HG03558 (cell line): ENCODE measurements around the gene STRN4.
"Not testable (repeated sequence)": the region's sequence is repeated elsewhere in the genome, so short reads cannot be mapped to it uniquely, and the experiment has no call there.

Source experiments
- ATAC-seq: cut with Tn5 transposase; IDR thresholded peaks from one replicate; pipeline ENCODE4 v1.9.1; 2021; ENCODE audit warnings: moderate number of reproducible peaks; ENCODE audit not compliant: unreplicated experiment; ENCODE audit errors: extremely low read depth

The STRN4 gene

DNA sequence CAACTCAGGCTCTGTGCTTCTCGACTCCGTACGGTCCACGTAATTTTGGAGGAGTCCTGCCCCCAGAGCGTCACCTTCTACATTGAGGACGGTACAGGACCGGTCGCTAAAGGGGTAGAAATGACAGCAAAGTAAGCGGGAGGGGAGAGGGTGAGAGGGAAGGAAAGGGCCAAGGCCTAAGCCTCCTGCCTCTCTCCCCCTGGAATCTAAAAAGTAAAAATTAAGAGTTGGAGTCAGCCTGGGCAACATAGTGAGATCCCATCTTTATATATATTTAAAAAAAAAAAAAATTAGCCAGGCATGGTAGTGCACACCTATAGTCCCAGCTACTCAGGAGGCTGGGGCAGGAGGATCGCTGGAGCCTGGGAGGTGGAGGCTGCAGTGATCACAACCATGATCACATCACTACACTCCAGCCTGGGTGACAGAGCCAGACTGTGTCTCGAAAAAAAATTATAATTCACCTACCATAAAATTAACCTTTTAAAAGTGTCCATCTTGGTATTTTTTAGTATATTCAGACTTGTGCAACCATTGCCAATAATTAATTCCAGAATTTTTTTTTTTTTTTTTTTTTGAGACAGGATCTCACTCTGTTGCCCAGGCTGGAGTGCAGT, 29.5 kb upstream of the STRN4 start:
- no peak for ATAC-seq

DNA sequence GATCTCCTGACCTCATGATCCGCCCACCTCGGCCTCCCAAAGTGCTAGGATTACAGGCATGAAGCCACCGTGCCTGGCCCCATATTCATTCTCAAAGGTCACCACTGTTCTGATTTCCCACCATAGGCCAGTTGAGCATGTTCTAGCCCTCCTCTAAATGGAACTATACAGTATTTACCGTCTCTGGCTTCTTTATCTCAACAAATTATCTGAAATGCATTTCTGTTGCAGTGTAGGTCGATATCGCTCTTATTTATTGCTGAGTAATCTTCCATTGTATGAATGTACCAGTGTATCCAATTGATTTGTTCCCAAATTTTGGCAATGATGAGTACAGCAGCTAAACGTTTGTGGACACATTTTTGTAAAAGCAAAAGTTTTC, 26.8 kb upstream of the STRN4 start:
- no peak for ATAC-seq

DNA sequence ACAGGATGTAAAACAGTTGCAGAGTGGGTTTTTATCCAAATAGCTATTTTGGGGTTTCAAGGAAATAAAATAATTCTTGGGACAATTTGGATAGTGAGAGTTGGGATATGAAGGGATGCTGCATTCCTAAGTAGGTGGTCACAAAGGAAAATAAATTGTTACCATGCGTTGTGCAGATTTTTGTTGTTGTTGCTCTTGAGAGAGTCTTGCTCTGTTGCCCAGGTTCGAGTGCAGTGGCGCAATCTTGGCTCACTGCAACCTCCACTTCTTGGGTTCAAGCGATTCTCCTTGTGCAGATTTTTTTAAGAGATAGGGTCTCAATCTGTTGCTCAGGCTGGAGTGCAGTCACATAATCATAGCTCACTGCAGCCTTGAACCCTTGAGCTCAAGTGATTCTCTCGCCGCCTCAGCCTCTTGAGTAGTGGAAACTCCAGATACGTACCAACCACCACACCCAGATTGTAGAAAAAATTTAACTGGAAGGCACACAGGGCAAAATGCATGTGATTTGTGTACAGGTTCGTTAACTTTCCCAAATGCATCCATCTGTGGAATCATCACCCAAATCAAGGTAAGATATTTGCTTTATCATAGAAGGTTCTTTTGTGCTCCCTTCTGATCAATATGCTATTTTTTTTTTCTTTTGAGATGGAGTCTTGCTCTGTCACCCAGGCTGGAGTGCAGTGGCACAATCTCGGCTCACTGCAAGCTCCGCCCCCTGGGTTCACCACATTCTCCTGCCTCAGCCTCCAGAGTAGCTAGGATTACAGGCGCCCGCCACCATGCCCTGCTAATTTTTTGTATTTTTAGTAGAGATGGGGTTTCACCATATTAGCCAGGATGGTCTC, 26.1 kb upstream of the STRN4 start:
- ATAC-seq, result no peak

DNA sequence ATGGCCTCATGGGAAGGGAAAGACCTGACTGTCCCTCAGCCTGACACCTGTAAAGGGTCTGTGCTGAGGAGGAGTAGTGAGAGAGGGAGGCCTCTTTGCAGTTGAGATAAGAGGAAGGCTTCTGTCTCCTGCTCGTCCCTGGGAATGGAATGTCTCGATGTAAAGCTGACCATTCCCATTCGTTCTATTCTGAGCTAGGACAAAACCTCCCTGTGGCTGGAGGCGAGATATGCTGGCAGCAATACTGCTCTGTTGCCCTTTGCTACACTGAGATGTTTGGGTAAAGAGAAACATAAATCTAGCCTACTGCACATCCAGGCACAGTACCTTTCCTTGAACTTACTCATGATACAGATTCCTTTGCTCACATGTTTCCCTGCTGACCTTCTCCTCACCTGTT, 22.5 kb upstream of the STRN4 start:
- not testable (repeated sequence) for ATAC-seq

DNA sequence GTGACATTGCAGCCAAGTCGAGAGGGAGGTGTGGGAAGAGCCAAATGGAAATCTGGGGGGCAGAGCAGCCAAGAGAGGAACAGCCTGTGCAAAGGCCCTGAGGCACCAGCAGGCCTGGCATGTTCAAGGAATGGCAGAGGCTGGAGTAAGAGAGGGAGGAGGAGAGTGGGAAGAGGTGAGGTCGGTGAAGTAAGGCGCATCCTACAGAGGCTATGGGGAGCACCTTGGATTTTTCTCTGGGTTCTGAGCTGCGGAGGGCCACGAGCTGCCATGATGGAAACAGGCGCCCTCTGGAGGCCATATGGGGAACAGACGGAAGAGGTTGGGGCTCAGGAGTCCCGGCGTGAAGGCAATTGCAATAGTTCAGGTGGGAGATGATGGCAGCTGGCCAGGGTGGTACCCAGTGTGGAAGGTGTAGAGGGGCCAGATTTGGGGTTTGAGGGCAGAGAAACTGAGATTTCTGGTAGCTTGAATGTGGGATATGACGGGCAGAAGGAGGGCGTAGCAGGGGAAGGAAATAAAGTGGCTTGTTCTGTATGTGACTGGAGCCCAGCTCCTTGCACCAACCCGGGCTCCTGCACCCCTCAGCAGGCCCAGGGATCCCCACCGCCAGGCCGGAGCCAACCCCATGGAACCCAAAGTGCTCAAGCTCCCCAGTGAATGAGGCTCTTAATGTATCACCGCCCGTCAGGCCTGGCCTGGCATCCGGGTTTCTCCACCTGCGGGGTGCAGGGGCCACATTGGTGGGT, 20.5 kb upstream of the STRN4 start:
- ATAC-seq, result no peak

- no peak for ATAC-seq
Measured at GRCh38 chr19:46764817-46765291, 18.6 kb upstream of the STRN4 start.

DNA sequence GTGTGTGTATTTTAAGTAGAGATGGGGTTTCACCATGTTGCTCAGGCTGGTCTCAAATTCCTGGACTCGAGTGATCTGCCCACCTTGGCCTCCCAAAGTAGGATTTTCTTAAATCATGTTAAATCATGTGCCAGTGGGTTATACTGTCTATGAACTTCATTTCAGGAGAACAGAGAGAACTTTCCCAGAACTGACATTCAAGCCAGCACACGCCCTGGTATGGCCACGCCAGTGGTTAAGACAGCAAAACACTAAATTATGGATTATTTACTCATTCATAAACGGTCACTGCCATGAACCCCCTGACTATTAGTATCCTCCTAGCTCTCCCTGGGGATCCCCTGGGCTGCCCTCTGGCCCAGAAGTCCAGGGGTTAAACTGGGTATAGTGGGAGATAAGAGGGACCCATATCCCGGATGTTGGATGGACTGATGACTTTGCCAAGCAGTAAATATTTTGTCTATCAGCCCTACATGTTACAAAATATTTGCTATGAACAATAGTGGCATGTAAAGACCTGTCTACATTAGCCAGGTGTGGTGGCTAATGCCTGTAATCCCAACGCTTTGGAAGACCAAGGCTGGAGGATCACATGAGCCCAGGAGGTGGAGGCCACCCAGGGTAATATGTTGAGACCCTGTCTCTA, 16.1 kb upstream of the STRN4 start:
- ATAC-seq, result no peak

DNA sequence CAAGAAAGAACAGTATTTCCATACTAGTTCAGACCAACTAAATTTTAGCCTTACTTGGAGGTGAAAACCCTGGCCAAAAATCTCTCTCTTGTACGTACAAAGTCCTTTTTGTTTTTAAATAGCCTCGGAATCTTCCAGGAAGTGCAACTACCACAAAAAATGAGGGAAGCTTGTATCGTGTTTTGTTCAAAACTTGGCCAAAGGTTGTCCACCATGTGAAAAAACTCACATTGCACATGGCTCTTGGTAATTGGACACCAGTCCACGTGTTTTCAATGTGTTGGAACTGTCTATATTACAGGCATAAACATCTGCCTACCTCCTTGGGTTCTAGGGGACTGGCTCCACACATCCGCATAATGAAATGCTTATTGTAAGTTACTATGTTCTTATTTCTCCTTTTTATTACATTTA, 15.2 kb upstream of the STRN4 start:
- ATAC-seq, result no peak

DNA sequence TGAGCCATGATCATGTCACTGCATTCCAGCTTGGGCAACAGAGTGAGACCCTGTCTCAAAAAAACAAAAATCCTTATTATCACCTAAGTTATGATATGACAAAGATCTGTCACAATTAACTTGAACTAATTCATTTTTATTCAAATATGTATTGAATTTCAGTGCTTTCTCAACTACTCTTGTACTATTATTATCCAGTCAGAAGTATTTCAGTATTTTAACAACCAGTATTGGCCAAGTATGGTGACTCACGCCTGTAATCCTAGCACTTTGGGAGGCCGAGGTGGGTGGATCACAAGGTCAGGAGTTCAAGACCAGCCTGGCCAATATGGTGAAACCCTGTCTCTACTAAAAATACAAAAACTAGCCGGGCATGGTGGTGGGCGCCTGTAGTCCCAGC, 14.6 kb upstream of the STRN4 start:
- ATAC-seq, result not testable (repeated sequence)

GRCh38 chr19:46760363-46760762, 14.1 kb upstream of the STRN4 start:
- no peak for ATAC-seq

GRCh38 chr19:46759817-46760333, 13.6 kb upstream of the STRN4 start:
- ATAC-seq, result no peak

DNA sequence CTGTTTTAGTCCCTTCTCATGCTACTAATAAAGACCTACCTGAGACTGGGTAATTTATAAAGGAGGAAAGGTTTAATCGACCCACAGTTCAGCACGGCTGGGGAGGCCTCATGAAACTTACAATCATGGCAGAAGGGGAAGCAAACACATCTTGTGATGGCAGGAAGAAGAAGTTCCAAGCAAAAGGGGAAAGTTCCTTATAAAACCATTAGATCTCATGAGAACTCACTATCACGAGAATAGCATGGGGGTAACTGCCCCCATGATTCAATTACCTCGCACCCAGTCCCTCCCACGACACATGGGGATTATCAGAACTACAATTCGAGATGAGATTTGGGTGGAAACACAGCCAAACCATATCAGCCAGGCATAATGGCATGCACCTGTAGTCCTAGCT, 13.0 kb upstream of the STRN4 start:
- ATAC-seq, result no peak

- no peak for ATAC-seq
Measured at GRCh38 chr19:46756544-46756888, 10.3 kb upstream of the STRN4 start.

GRCh38 chr19:46755853-46756543, 9.7 kb upstream of the STRN4 start:
- ATAC-seq, result no peak

GRCh38 chr19:46755077-46755852, 9.0 kb upstream of the STRN4 start:
- no peak for ATAC-seq

DNA sequence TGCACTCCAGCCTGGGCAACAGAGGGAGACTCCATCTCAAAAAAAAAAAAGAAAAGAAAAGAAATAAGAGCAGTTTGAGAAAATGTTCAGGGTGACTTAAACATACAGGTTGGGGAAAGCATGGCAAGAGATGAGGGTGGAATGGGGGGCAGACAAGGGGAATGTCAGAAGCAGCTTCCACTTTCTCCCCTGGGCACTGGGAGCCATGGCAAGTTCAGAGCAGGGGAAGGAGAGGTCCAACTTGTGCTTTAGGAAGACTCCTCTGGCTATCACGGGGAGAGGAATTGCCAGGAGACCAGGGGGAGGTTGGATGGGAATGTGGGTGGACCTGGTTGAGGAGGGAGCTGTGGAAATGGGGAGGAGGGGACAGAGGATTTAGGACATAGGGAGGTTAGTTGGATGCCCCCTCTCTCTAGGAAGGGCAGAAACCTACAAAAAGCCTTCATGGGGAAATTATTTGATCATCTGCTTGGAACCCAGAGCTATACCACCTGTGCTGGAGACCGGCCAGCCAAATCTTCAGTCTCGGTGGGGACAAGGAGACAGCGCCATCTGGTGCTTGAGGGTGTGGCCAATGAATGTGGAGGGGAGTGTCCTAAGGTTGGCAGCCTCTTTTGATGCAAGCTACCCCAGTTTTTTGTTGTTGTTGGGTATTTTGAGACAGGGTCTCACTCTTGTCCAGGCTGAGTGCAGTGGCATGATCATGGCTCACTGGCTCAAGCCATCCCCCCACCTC, 7.3 kb upstream of the STRN4 start:
- ATAC-seq, result no peak

DNA sequence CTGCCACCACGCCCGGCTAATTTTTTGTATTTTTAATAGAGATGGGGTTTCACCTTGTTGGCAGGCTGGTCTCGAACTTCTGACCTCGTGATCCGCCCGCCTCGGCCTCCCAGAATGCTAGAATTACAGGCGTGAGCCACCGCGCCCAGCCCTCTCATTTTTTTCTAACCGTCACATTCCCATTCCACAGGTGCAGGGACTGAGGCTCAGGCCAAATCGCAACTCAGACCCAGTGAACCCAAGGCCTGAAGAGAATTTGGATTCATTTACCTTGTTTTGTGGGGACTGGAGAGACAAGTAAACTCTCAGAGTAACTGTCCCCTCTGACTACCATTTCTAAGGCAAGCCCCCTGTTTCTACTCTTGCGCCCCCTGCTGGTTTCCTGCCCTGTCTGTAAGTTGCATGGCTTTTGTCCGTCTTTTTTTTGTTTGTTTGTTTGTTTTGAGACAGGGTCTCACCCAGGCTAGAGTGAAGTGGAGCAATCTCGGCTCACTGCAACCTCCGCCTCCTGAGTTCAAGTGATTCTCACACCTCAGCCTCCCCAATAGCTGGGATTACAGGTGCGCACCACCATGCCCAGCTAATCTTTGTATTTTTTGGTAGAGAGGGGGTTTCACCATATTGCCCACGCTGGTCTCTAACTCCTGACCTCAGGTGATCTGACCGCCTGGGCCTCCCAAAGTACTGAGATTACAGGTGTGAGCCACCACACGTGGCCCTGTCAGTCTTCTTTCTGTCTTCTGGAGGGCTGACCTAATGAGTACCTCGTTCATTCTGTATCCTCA, 2.3 kb upstream of the STRN4 start:
- no peak for ATAC-seq
